Measurements from ENCODE around the gene CEP70.

Gene CEP70

GRCh38 chr3:138457863-138458735, 136.0 kb downstream of the CEP70 start:
- TF ChIP-seq TEAD4 (IDR thresholded peaks at IDR 0.05) (no peak), RAD21 (IDR thresholded peaks at IDR 0.05; ENCODE audit: low read depth) (no peak), EGR1 (IDR thresholded peaks at IDR 0.05) (no peak), YY1 (IDR thresholded peaks at IDR 0.05; ENCODE audit: low read depth) (no peak), MAX (IDR thresholded peaks at IDR 0.05) (no peak), CREB1 (IDR thresholded peaks at IDR 0.05; ENCODE audit: low read depth) (no peak), REST (IDR thresholded peaks at IDR 0.05; ENCODE audit: low read depth) (no peak), TAF1 (IDR thresholded peaks at IDR 0.05; ENCODE audit: low read depth) (no peak), CEBPB (IDR thresholded peaks at IDR 0.05) (no peak), USF1 (IDR thresholded peaks at IDR 0.05) (no peak), EP300 (IDR thresholded peaks at IDR 0.05; ENCODE audit: borderline replicate concordance) (no peak), FOXM1 (IDR thresholded peaks at IDR 0.05; ENCODE audit: borderline replicate concordance, low read depth) (no peak), ZBTB7A (IDR thresholded peaks at IDR 0.05; ENCODE audit: low read depth) (no peak), NFIC (IDR thresholded peaks at IDR 0.05) (no peak), TCF12 (IDR thresholded peaks at IDR 0.05; ENCODE audit: low read depth) (no peak)

- TF ChIP-seq EP300 (IDR thresholded peaks at IDR 0.05; ENCODE audit: borderline replicate concordance) (no peak), TEAD4 (IDR thresholded peaks at IDR 0.05) (no peak), ZBTB7A (IDR thresholded peaks at IDR 0.05; ENCODE audit: low read depth) (no peak), YY1 (IDR thresholded peaks at IDR 0.05; ENCODE audit: low read depth) (no peak), NFIC (IDR thresholded peaks at IDR 0.05) (no peak), FOXM1 (IDR thresholded peaks at IDR 0.05; ENCODE audit: borderline replicate concordance, low read depth) (no peak), REST (IDR thresholded peaks at IDR 0.05; ENCODE audit: low read depth) (no peak), TAF1 (IDR thresholded peaks at IDR 0.05; ENCODE audit: low read depth) (no peak), MAX (IDR thresholded peaks at IDR 0.05) (no peak), CREB1 (IDR thresholded peaks at IDR 0.05; ENCODE audit: low read depth) (no peak), CEBPB (IDR thresholded peaks at IDR 0.05) (no peak), RAD21 (IDR thresholded peaks at IDR 0.05; ENCODE audit: low read depth) (no peak), TCF12 (IDR thresholded peaks at IDR 0.05; ENCODE audit: low read depth) (no peak), USF1 (IDR thresholded peaks at IDR 0.05) (no peak), EGR1 (IDR thresholded peaks at IDR 0.05) (no peak)
These were observed 136.8 kb downstream of the CEP70 start for GRCh38 chr3:138456961-138457862.

- TF ChIP-seq YY1 (IDR thresholded peaks at IDR 0.05; ENCODE audit: low read depth) (no peak), MAX (IDR thresholded peaks at IDR 0.05) (peak; percentile 26; the same call in 1 of the 2 replicates), NFIC (IDR thresholded peaks at IDR 0.05) (peak; percentile 34; the same call in 1 of the 2 replicates)
These were observed 138.0 kb downstream of the CEP70 start for GRCh38 chr3:138455801-138456716.

- no peak for TF ChIP-seq MAX (IDR thresholded peaks at IDR 0.05)
- no peak for TF ChIP-seq YY1 (IDR thresholded peaks at IDR 0.05; ENCODE audit: low read depth)
- no peak for TF ChIP-seq TCF12 (IDR thresholded peaks at IDR 0.05; ENCODE audit: low read depth)
- no peak for TF ChIP-seq EGR1 (IDR thresholded peaks at IDR 0.05)
- no peak for TF ChIP-seq REST (IDR thresholded peaks at IDR 0.05; ENCODE audit: low read depth)
- TF ChIP-seq TAF1 (IDR thresholded peaks at IDR 0.05; ENCODE audit: low read depth), result no peak
- no peak for TF ChIP-seq EP300 (IDR thresholded peaks at IDR 0.05; ENCODE audit: borderline replicate concordance)
- TF ChIP-seq FOXM1 (IDR thresholded peaks at IDR 0.05; ENCODE audit: borderline replicate concordance, low read depth), result no peak
- no peak for TF ChIP-seq ZBTB7A (IDR thresholded peaks at IDR 0.05; ENCODE audit: low read depth)
- TF ChIP-seq RAD21 (IDR thresholded peaks at IDR 0.05; ENCODE audit: low read depth), result no peak
- TF ChIP-seq CEBPB (IDR thresholded peaks at IDR 0.05), result no peak
- TF ChIP-seq CREB1 (IDR thresholded peaks at IDR 0.05; ENCODE audit: low read depth), result no peak
- TF ChIP-seq USF1 (IDR thresholded peaks at IDR 0.05), result no peak
- no peak for TF ChIP-seq TEAD4 (IDR thresholded peaks at IDR 0.05)
These were observed 141.6 kb downstream of the CEP70 start for GRCh38 chr3:138452436-138452835.

All from Ishikawa (cell line).